HCT116 (cell line): ENCODE data around the gene GAB2. TPM values are rescaled to one million over a fixed set of nuclear protein-coding genes. Genes with fewer than 3 reads are reported as not detected.

Experiments
- ATAC-seq: fragments of 200-7000 bp; cut with Tn5 transposase; 2 replicates; pipeline ENCODE4 v1.9.1; 2020; ENCODE audit warnings: mild to moderate bottlenecking, moderate library complexity
- BruUV-seq: library from RNA; stranded (reverse); fragments of 400-500 nt; replicated peaks from 2 replicates; lab custom pipeline; 2021; lab: Mats Ljungman, UMichigan
- CTCF ChIA-PET: fragments of 300-600 bp; sonication (Branson Sonifier 250); formaldehyde crosslinking; loops from one replicate; lab custom pipeline; 2021; ENCODE audit warnings: antibody characterized with exemption; lab: Charles Lee
- POLR2A ChIA-PET: fragments of 300-600, 350-600 bp; sonication (Branson Sonifier 250); formaldehyde crosslinking; loops from one replicate; lab custom pipeline; 2021; ENCODE audit warnings: antibody characterized with exemption; lab: Charles Lee
- RAD21 ChIA-PET, 2 experiments: fragments of 300-600 bp; sonication (Branson Sonifier 250); formaldehyde crosslinking; loops; one replicate each; lab custom pipeline; 2023; ENCODE audit warnings: low total read pairs in 2 of 2; ENCODE audit not compliant: uncharacterized antibody in 2 of 2, unreplicated experiment in 2 of 2, low non-redundant PET in 1 of 2; lab: Charles Lee
- DNase-seq: peaks from one replicate; pipeline ENCODE4 v3.0.0-alpha.2; 2010; ENCODE audit warnings: low read depth, low spot score
- H2AFZ ChIP-seq: fragments of 200-600 bp; shearing (Covaris generic), sonication (generic); 2 replicates; pipeline ENCODE4 v1.6.1; 2017; ENCODE audit warnings: low read depth, mixed run types, mixed read lengths, antibody characterized with exemption, low read length; ENCODE audit not compliant: poor library complexity, severe bottlenecking
- H3K27ac ChIP-seq: 2 replicates; pipeline ENCODE4 v1.5.1; 2012; ENCODE audit warnings: low read depth, low read length
- H3K27me3 ChIP-seq: fragments of 200-600 bp; sonication (generic); 2 replicates; pipeline ENCODE4 v1.6.1; 2016; ENCODE audit warnings: mixed run types, low read length, mixed read lengths; ENCODE audit not compliant: insufficient read depth
- H3K36me3 ChIP-seq, 2 experiments: fragments of 200-500 bp in 1 of 2; fragments of 200-600 bp in 1 of 2; sonication (Bioruptor generic) in 1 of 2; sonication (generic) in 1 of 2; 2 replicates each; pipeline versions ENCODE4 v1.5.1 to v1.6.1; 2014 to 2016; ENCODE audit warnings: low read length in 2 of 2, inconsistent platforms in 1 of 2, mixed read lengths in 1 of 2, mixed run types in 1 of 2; ENCODE audit not compliant: insufficient read depth in 2 of 2, control insufficient read depth in 1 of 2
- H3K4me1 ChIP-seq, 2 experiments: fragments of 200-600 bp in 1 of 2; sonication (generic) in 1 of 2; 2 replicates each; pipeline versions ENCODE4 v1.5.1 to v1.6.1; 2012 to 2017; ENCODE audit warnings: low read length in 2 of 2, inconsistent platforms in 1 of 2, mild to moderate bottlenecking in 1 of 2, mixed read lengths in 1 of 2, mixed run types in 1 of 2, moderate library complexity in 1 of 2; ENCODE audit not compliant: insufficient read depth in 2 of 2, control insufficient read depth in 1 of 2
- H3K4me2 ChIP-seq: fragments of 200-600 bp; sonication (generic); 2 replicates; pipeline ENCODE4 v1.6.1; 2017; ENCODE audit warnings: mixed run types, low read length, mixed read lengths
- H3K4me3 ChIP-seq, 2 experiments: fragments of 200-600 bp in 1 of 2; sonication (generic) in 1 of 2; replicated peaks in 1 of 2; 2 replicates each; pipeline ENCODE4 v1.5.1; 2011 to 2016; ENCODE audit warnings: low read length in 2 of 2, control low read depth in 1 of 2, low read depth in 1 of 2, mild to moderate bottlenecking in 1 of 2, mixed read lengths in 1 of 2, mixed run types in 1 of 2
- H3K79me2 ChIP-seq: fragments of 200-600 bp; sonication (generic); 2 replicates; pipeline ENCODE4 v1.6.1; 2017; ENCODE audit warnings: mild to moderate bottlenecking, mixed run types, low read length, moderate library complexity, mixed read lengths; ENCODE audit not compliant: insufficient read depth
- H3K9ac ChIP-seq: fragments of 200-600 bp; sonication (generic); 2 replicates; pipeline ENCODE4 v1.6.1; 2016; ENCODE audit warnings: low read length, mixed read lengths
- H3K9me2 ChIP-seq: fragments of 200-600 bp; sonication (generic), shearing (Covaris generic); 2 replicates; pipeline ENCODE4 v1.6.1; 2017; ENCODE audit warnings: mixed run types, mild to moderate bottlenecking, moderate library complexity; ENCODE audit not compliant: insufficient read depth
- H3K9me3 ChIP-seq, 2 experiments: fragments of 200-500 bp in 1 of 2; fragments of 200-600 bp in 1 of 2; sonication (Bioruptor generic) in 1 of 2; sonication (generic) in 1 of 2; 2 replicates each; pipeline ENCODE4 v1.6.1; 2014 to 2017; ENCODE audit warnings: low read length in 2 of 2, mixed read lengths in 2 of 2, inconsistent platforms in 1 of 2, low read depth in 1 of 2, mild to moderate bottlenecking in 1 of 2, mixed run types in 1 of 2, moderate library complexity in 1 of 2; ENCODE audit not compliant: control insufficient read depth in 1 of 2, insufficient read depth in 1 of 2
- H4K20me1 ChIP-seq: fragments of 200-600 bp; sonication (generic), shearing (Covaris generic); 2 replicates; pipeline ENCODE4 v1.6.1; 2017; ENCODE audit warnings: mixed run types, mild to moderate bottlenecking, moderate library complexity; ENCODE audit not compliant: insufficient read depth
- JUND ChIP-seq: IDR thresholded peaks from 2 replicates; pipeline ENCODE4 v1.6.1; 2012
- SIN3A ChIP-seq: IDR thresholded peaks from 2 replicates; pipeline ENCODE4 v1.6.1; 2012; ENCODE audit warnings: low read depth
- SRF ChIP-seq: IDR thresholded peaks from 2 replicates; pipeline ENCODE4 v1.6.1; 2012; ENCODE audit warnings: low read depth
- ZBTB33 ChIP-seq: IDR thresholded peaks from 2 replicates; pipeline ENCODE4 v1.6.1; 2011; ENCODE audit warnings: mild to moderate bottlenecking, low read length, moderate library complexity; ENCODE audit not compliant: insufficient replicate concordance; ENCODE audit errors: extremely low read depth
- intact Hi-C: fragments of 100-400 bp; cut with micrococcal nuclease; formaldehyde crosslinking; loops from 2 replicates; pipeline ENCODE4 v1.10.0; 2022
- total RNA-seq: library from RNA; stranded (reverse); gene quantifications from one replicate; pipeline ENCODE4 v1.2.1, GENCODE V29; 2021; ENCODE audit not compliant: unreplicated experiment
- TF ChIP-seq, protein P1 (sequence below): IDR thresholded peaks from 2 replicates; pipeline ENCODE4 v1.6.1; 2012; ENCODE audit warnings: low read depth

GAB2 gene
- total RNA-seq, 1 experiment from 2014 or later, result 1.9 TPM

DNA sequence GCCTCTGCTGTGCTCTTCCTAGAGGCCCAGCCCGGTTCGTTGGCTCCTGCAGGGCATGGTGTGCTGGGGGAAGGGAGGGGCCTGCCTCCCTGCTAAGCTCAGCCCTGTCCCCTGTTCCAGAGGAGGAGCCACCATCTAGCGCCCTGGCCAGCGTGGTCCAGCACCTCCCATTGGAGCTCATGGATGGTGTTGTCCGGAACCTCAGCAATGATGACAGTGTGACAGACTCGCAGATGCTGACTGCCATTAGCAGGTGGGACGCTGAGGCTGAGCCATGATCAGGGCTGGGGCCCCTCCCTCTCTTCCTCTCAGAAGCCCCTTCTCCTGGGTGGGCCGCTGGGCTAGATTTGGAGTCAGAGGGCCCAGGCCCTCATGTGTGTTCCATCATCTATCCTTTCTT, 219.8 kb downstream of the GAB2 start:
- Histone ChIP-seq H2AFZ (no peak overlapping the region), H3K36me3 (no peaks in the 10 kb centered on the region), H3K9me2 (no peaks in the 10 kb centered on the region), H3K9ac (no peak overlapping the region), H3K4me1 (peaks cover 0 to 8% of the 10 kb centered on the region in 2 experiments; a peak in 1 of 4 replicates), H3K79me2 (no peaks in the 10 kb centered on the region), H3K27me3 (no peaks in the 10 kb centered on the region), H3K9me3 (no peaks in the 10 kb centered on the region), H3K27ac (no peak overlapping the region), H3K4me2 (no peak overlapping the region), H3K4me3 (no peak overlapping the region), H4K20me1 (no peaks in the 10 kb centered on the region)
- intact Hi-C loops, result no loop called here
- no TSS peak for BruUV-seq
- RAD21 ChIA-PET, result no interaction called here
- ATAC-seq (peak; percentile 33; the same call in 1 of the 2 replicates), DNase-seq (no peak)
- POLR2A ChIA-PET, result no interaction called here
- CTCF ChIA-PET, result no interaction called here
- no peak for TF ChIP-seq JUND
- TF ChIP-seq SRF, result no peak
- no peak for TF ChIP-seq ZBTB33
- no peak for TF ChIP-seq SIN3A
- TF ChIP-seq, protein P1, sequence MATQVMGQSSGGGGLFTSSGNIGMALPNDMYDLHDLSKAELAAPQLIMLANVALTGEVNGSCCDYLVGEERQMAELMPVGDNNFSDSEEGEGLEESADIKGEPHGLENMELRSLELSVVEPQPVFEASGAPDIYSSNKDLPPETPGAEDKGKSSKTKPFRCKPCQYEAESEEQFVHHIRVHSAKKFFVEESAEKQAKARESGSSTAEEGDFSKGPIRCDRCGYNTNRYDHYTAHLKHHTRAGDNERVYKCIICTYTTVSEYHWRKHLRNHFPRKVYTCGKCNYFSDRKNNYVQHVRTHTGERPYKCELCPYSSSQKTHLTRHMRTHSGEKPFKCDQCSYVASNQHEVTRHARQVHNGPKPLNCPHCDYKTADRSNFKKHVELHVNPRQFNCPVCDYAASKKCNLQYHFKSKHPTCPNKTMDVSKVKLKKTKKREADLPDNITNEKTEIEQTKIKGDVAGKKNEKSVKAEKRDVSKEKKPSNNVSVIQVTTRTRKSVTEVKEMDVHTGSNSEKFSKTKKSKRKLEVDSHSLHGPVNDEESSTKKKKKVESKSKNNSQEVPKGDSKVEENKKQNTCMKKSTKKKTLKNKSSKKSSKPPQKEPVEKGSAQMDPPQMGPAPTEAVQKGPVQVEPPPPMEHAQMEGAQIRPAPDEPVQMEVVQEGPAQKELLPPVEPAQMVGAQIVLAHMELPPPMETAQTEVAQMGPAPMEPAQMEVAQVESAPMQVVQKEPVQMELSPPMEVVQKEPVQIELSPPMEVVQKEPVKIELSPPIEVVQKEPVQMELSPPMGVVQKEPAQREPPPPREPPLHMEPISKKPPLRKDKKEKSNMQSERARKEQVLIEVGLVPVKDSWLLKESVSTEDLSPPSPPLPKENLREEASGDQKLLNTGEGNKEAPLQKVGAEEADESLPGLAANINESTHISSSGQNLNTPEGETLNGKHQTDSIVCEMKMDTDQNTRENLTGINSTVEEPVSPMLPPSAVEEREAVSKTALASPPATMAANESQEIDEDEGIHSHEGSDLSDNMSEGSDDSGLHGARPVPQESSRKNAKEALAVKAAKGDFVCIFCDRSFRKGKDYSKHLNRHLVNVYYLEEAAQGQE, result no peak
